ENCODE measurements around the gene PTPRE.

DNA sequence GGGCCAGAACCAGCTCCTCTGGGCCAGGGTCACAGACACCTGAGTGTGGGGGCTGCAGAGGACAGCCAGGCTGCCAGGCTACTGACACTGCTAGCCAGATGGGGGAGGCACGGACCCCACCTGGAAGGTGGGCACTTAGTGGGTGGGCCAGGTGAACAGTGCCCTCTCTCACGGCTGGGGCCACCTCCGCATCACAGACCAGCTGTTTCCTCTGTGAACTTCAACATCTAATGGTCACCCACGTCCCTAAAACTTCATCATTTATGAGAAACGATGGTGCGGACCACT lies 138.9 kb downstream of the PTPRE start:
- TF ChIP-seq CTCF (tag by site-specific recombination; IDR thresholded peaks at IDR 0.05) (no peak), ZNF645 (tag by site-specific recombination; IDR thresholded peaks at IDR 0.05) (no peak), ZNF549 (tag by site-specific recombination; IDR thresholded peaks at IDR 0.05) (no peak), ZNF610 (tag by site-specific recombination; IDR thresholded peaks at IDR 0.05; ENCODE audit: borderline replicate concordance) (no peak), ZNF510 (tag by site-specific recombination; IDR thresholded peaks at IDR 0.05; ENCODE audit: insufficient replicate concordance) (no peak)
- TF ChIP-seq, protein P1, sequence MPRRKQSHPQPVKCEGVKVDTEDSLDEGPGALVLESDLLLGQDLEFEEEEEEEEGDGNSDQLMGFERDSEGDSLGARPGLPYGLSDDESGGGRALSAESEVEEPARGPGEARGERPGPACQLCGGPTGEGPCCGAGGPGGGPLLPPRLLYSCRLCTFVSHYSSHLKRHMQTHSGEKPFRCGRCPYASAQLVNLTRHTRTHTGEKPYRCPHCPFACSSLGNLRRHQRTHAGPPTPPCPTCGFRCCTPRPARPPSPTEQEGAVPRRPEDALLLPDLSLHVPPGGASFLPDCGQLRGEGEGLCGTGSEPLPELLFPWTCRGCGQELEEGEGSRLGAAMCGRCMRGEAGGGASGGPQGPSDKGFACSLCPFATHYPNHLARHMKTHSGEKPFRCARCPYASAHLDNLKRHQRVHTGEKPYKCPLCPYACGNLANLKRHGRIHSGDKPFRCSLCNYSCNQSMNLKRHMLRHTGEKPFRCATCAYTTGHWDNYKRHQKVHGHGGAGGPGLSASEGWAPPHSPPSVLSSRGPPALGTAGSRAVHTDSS (tag by site-specific recombination; IDR thresholded peaks at IDR 0.05) = no peak
